ENCODE data around the gene GLOD4. TPM values are rescaled to one million over a fixed set of nuclear protein-coding genes. Genes with fewer than 3 reads are reported as not detected.
"Not testable (repeated sequence)": the region's sequence is repeated elsewhere in the genome, so short reads cannot be mapped to it uniquely, and the experiment has no call there.

GLOD4 gene
- total and polyA plus RNA-seq, 7 donors: 28.8 to 85.5 (median 42.7) TPM

DNA sequence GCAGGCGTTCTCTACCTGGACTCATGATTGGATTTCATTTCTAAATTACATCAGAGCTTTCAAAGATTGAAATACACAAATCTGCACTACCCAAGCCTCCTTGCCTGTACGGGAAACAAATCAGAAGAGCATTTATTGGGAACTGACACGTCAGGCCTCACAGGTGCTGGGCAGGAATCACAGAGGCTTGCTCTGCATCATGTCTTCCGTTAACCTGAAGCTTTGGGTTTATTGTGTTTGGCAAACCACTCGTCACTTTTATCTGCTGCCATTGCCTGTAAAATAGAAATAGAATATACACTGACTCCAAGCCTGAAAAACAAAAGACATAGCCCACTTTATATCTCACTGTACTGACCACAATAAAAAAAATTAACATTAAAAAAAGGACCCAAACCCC is 22.1 kb downstream of the GLOD4 start:
- H3K36me3 ChIP-seq: peaks cover 0 to 75% (median 8%) of the 10 kb centered on the region in 4 donors
- WGBS, 2 donors: 88 to 92% methylated on average over 5 of the region's 5 CpGs
- peak in 2 of 4 donors; percentile 18 to 51 for TF ChIP-seq POLR2AphosphoS5 (IDR thresholded peaks at IDR 0.05)
- TF ChIP-seq, protein P1, sequence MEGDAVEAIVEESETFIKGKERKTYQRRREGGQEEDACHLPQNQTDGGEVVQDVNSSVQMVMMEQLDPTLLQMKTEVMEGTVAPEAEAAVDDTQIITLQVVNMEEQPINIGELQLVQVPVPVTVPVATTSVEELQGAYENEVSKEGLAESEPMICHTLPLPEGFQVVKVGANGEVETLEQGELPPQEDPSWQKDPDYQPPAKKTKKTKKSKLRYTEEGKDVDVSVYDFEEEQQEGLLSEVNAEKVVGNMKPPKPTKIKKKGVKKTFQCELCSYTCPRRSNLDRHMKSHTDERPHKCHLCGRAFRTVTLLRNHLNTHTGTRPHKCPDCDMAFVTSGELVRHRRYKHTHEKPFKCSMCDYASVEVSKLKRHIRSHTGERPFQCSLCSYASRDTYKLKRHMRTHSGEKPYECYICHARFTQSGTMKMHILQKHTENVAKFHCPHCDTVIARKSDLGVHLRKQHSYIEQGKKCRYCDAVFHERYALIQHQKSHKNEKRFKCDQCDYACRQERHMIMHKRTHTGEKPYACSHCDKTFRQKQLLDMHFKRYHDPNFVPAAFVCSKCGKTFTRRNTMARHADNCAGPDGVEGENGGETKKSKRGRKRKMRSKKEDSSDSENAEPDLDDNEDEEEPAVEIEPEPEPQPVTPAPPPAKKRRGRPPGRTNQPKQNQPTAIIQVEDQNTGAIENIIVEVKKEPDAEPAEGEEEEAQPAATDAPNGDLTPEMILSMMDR (IDR thresholded peaks at IDR 0.05): no peak
- no peak for TF ChIP-seq POLR2A (IDR thresholded peaks at IDR 0.05)

DNA sequence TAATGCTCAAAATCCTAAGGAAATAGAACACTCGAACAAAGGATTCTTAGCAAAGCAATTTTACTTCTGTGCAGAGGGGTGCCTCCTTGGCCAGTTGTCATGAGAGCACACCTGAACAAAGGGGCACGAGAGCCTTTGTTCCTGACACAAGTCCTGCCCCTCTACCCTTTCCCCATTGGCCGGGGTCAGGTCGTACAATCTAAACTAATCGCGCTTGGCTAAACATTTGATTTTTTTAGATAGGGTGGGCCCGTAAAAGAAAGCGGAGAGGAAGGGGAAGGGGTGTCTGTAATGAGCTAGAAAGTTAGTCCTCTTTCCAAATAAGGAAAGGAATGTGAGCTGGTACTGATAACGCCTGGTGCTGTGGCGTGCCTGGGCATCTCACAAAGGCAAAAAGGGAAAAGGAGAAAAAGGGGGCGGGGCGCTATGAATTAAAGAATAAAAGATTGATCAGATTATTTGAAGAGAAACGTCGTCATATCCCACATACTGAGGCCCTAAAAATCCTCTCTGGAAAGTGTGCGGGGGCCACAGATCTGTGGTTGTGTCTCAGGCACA is 26.0 kb downstream of the GLOD4 start:
- WGBS, 2 donors: 81 to 86% methylated on average over 15 of the region's 15 CpGs
- peaks cover 0 to 43% (median 6%) of the 10 kb centered on the region in 4 donors for H3K36me3 ChIP-seq
- H3K27me3 ChIP-seq; intact Hi-C loops (cut with DNase I); H3K9me3 ChIP-seq; H3K4me3 ChIP-seq; DNase-seq: not testable (repeated sequence)
- H3K27ac ChIP-seq: peak overlapping the region; percentile 11 to 65 (median 27)
- H3K4me1 ChIP-seq: peaks cover 0 to 15% (median 6%) of the 10 kb centered on the region in 4 donors

More for the DNA sequence above, 22.1 kb downstream of the GLOD4 start:
- H3K4me1 ChIP-seq: no peaks in the 10 kb centered on the region
- H3K9me3 ChIP-seq: no peaks in the 10 kb centered on the region
- H3K27ac ChIP-seq: peak overlapping the region in 3 of 4 donors; percentile 14 to 57 (median 38)
- no peaks in the 10 kb centered on the region for H3K27me3 ChIP-seq
- intact Hi-C loops (cut with DNase I): no loop called here
- no peak overlapping the region for H3K4me3 ChIP-seq
- no peak for DNase-seq

DNA sequence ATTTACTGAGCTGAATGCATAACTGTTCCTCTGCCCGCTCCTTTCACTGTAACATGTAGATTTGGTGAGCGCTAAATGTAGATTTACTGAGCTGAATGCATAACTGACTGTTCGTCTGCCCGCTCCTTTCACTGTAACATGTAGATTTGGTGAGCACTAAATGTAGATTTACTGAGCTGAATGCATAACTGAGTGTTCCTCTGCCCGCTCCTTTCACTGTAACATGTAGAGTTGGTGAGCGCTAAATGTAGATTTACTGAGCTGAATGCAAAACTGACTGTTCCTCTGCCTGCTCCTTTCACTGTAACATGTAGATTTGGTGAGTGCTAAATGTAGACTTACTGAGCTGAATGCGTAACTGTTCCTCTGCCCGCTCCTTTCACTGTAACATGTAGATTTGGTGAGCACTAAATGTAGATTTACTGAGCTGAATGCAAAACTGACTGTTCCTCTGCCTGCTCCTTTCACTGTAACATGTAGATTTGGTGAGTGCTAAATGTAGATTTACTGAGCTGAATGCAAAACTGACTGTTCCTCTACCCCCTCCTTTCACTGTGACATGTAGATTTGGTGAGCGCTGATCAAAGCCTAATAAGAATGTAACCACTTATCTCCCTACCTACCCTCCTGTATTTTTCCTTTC is 26.6 kb downstream of the GLOD4 start:
- Histone ChIP-seq H3K4me1 (peaks cover 0 to 21% (median 12%) of the 10 kb centered on the region in 4 donors), H3K36me3 (peaks cover 0 to 38% (median 6%) of the 10 kb centered on the region in 4 donors), H3K27ac (peak overlapping the region in 3 of 4 donors; percentile 19 to 65 (median 35))
- H3K27me3 ChIP-seq; DNase-seq; H3K9me3 ChIP-seq; intact Hi-C loops (cut with DNase I); H3K4me3 ChIP-seq: not testable (repeated sequence)
- 98% methylated on average over 9 of the region's 9 CpGs for WGBS, 2 donors

DNA sequence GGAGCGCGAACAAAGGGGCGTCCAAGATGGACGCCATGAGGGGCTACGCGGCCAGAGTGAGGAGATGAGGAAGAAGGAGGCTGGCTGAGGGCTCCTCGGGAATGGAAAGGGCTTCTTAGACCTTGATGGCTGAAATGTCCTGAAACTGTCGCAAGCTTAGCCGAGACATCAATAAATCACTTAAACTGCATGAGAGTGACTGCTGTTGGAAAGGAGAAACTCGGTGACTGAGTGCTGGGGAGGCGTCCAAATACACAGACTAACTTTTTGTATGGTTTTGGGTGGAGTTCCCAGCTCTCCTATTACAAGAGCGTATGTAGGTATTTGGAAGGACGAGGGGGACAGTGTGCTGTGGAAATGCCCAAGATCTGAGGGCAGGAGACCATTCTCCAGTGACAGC is 28.7 kb downstream of the GLOD4 start:
- Histone ChIP-seq H3K36me3 (peaks cover 0 to 18% (median 4%) of the 10 kb centered on the region in 4 donors), H3K9me3 (no peaks in the 10 kb centered on the region), H3K4me1 (peaks cover 0 to 26% (median 19%) of the 10 kb centered on the region in 4 donors), H3K4me3 (no peak overlapping the region), H3K27ac (peak overlapping the region in 3 of 4 donors; percentile 37 to 58 (median 55)), H3K27me3 (no peaks in the 10 kb centered on the region)
- intact Hi-C loops (cut with DNase I): loop anchor here (5.0 kb wide), 1 partner anchor 36 kb away; no protein-coding TSS in a partner anchor
- WGBS, 2 donors: 80 to 85% methylated on average over 13 of the region's 13 CpGs
- no peak for TF ChIP-seq EP300 (IDR thresholded peaks at IDR 0.05)
- no peak for DNase-seq

DNA sequence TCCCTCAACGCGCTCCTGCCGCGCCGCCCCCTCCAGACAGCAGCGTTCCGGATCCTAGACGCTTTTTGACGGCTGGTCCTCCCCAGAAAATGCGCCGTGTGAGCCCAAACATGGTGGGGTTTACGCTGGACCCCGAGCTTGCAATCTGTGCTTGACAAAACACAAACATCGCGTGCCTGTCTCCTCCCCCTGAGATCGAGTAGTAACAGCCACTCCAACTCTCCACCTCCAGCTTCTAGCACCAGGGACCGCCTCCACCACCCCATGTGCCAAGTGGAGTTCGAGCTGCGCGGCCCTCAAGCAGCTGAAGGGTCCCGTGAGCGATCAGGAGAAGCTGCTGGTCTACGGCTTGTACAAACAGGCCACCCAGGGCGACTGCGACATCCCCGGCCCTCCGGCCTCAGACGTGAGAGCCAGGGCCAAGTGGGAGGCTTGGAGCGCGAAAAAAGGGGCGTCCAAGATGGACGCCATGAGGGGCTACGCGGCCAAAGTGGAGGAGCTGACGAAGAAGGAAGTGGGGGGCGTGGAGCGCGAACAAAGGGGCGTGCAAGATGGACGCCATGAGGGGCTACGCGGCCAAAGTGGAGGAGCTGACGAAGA is 29.4 kb downstream of the GLOD4 start:
- intact Hi-C loops (cut with DNase I): loop anchor here (5.0 kb wide), 1 partner anchor 35 kb away; no protein-coding TSS in a partner anchor
- peaks cover 0 to 12% (median 4%) of the 10 kb centered on the region in 4 donors for H3K36me3 ChIP-seq
- peak; percentile 92 for DNase-seq
- H3K27ac ChIP-seq: peak overlapping the region; percentile 84 to 91 (median 87)
- WGBS, 2 donors: 24 to 37% methylated on average over 43 of the region's 43 CpGs
- no peaks in the 10 kb centered on the region for H3K9me3 ChIP-seq
- H3K4me3 ChIP-seq: peak overlapping the region; percentile 64 to 95 (median 76)
- H3K4me1 ChIP-seq: peaks cover 0 to 26% (median 19%) of the 10 kb centered on the region in 4 donors
- TF ChIP-seq POLR2A (IDR thresholded peaks at IDR 0.05) (no peak), POLR2AphosphoS5 (IDR thresholded peaks at IDR 0.05) (peak in 1 of 4 donors; percentile 17)
- no peaks in the 10 kb centered on the region for H3K27me3 ChIP-seq

DNA sequence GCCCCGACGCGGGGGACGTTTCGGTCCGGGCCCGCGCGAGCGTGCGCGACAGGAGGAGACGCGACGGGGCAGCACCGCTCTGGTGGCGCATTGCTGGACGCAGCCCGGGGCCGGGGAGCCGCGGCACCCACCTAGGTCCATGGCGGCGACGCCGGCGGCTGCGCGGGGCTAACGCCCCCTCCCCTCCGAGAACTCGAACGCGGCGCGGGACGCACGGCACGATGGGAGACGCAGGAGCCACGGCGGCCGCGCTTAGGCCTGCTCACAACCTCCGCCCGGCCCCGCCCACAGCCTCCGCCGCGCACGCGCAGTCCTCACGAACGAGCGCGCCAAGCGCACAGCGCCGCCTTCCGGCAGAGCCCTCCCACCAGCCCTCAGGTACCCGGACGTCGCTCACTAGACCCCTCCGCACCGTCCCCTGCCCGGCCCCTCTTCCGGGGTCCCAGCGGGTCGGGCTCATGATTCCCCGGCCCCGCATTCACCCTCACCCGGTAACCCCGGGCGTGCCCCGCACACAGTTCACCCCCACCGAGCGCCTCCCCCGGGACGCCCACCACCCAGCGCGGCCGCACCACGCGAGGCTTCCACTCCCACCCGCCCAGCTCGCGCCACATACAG is 30.0 kb downstream of the GLOD4 start, which contains the start of gene GEMIN4:
GEMIN4 (minus strand) TSS at position 263 of the 618 bp plus-strand sequence; CDS start at position 141, 122 bp downstream.
- Histone ChIP-seq H3K27me3 (no peaks in the 10 kb centered on the region), H3K27ac (peak within 1 kb of the TSS; percentile 84 to 91 (median 87)), H3K9me3 (no peaks in the 10 kb centered on the region), H3K36me3 (peaks cover 0 to 13% (median 6%) of the 10 kb centered on the region in 4 donors), H3K4me3 (peak within 1 kb of the TSS; percentile 64 to 95 (median 76)), H3K4me1 (peaks cover 0 to 26% (median 19%) of the 10 kb centered on the region in 4 donors)
- peak; percentile 94 for DNase-seq
- intact Hi-C loops (cut with DNase I): loop anchor here (5.0 kb wide), 1 partner anchor 35 kb away; no protein-coding TSS in a partner anchor
- no peak for TF ChIP-seq EP300 (IDR thresholded peaks at IDR 0.05)
- TF ChIP-seq, protein P1 (IDR thresholded peaks at IDR 0.05): peak; percentile 88 to 97 (median 94)
- peak; percentile 78 to 91 (median 84) for TF ChIP-seq POLR2AphosphoS5 (IDR thresholded peaks at IDR 0.05)
- TF ChIP-seq POLR2A (IDR thresholded peaks at IDR 0.05): peak in 1 of 2 donors; percentile 43
- 0% methylated on average over 87 of the region's 87 CpGs for WGBS, 2 donors

All from sigmoid colon (tissue), 7 donors.